ENCODE results near the gene ABCC1. TPM values are rescaled to one million over a fixed set of nuclear protein-coding genes. Genes with fewer than 3 reads are reported as not detected.

ABCC1 gene
- 17.7 and 23.7 TPM in 2 replicates for polyA plus RNA-seq (2012; rRNA removed)
- polyA plus RNA-seq (2012; cell fraction: cytosol; rRNA removed): 13.4 and 19.1 TPM in 2 replicates
- polyA plus RNA-seq (2012; cell fraction: nucleus; rRNA removed): 49.9 and 61.1 TPM in 2 replicates

GRCh38 chr16:15949210-15950160 lies at the start of gene ABCC1:
TSS of gene ABCC1 (plus strand) at chr16:15949616. CDS start at chr16:15949752, 136 bp downstream.
- CTCF ChIA-PET: interaction anchor here (0.9 to 1.3 kb wide), 3 partner anchors 9 to 73 kb away, joined by 3 to 5 read pairs (median 5); no protein-coding TSS in a partner anchor

GRCh38 chr16:15900357-15900756 lies 49.1 kb upstream of the ABCC1 start:
- no peak overlapping the region for H3K9ac ChIP-seq
- peaks cover 9% of the 10 kb centered on the region for H3F3A ChIP-seq (replicated peaks; ENCODE audit: insufficient read depth)
- H3K79me2 ChIP-seq (ENCODE audit: insufficient read depth): no peaks in the 10 kb centered on the region
- H3K27ac ChIP-seq (ENCODE audit: low read depth in 2 of 2, low read length in 1 of 2): no peak overlapping the region
- ChIA-PET POLR2A (no interaction called here), CTCF (no interaction called here)
- H4K20me1 ChIP-seq (ENCODE audit: insufficient read depth): no peaks in the 10 kb centered on the region
- DNase-seq: no peak
- H3K27me3 ChIP-seq (ENCODE audit: insufficient read depth): no peaks in the 10 kb centered on the region
- H3K9me3 ChIP-seq: no peaks in the 10 kb centered on the region
- no peaks in the 10 kb centered on the region for H3K36me3 ChIP-seq (replicated peaks in 1 of 2; ENCODE audit: control insufficient read depth in 1 of 2, insufficient read depth in 2 of 2, low read length in 1 of 2)
- no peak overlapping the region for H3K4me2 ChIP-seq
- no peaks in the 10 kb centered on the region for H3K9me2 ChIP-seq
- 84% methylated on average over 3 of the region's 3 CpGs for WGBS (ENCODE audit: low lambda C conversion rate)
- H3K4me1 ChIP-seq (ENCODE audit: control insufficient read depth in 1 of 2, insufficient read depth in 2 of 2, low read depth in 1 of 2, low read length in 1 of 2): no peaks in the 10 kb centered on the region
- H2AFZ ChIP-seq (ENCODE audit: low read depth): no peak overlapping the region
- H3K4me3 ChIP-seq (ENCODE audit: low read depth in 2 of 2, low read length in 1 of 2): no peak overlapping the region
- TF ChIP-seq TEAD4 (IDR thresholded peaks at IDR 0.05; ENCODE audit: borderline replicate concordance, insufficient read depth) (no peak), REST (IDR thresholded peaks at IDR 0.05; ENCODE audit: low read depth, low read length) (no peak), NRF1 (IDR thresholded peaks at IDR 0.05; ENCODE audit: low read depth, low read length) (no peak), TAF1 (IDR thresholded peaks at IDR 0.05; ENCODE audit: borderline replicate concordance, low read depth, low read length) (no peak), CTCF (IDR thresholded peaks at IDR 0.05) (no peak), SIN3A (IDR thresholded peaks at IDR 0.05; ENCODE audit: borderline replicate concordance, low read depth, low read length) (no peak), EZH2phosphoT487 (IDR thresholded peaks at IDR 0.05; ENCODE audit: borderline replicate concordance, low read depth) (no peak)

More at GRCh38 chr16:15949210-15950160, at the start of gene ABCC1:
- Histone ChIP-seq H2AFZ (ENCODE audit: low read depth) (peak within 1 kb of the TSS; percentile 82), H3K36me3 (replicated peaks in 1 of 2; ENCODE audit: control insufficient read depth in 1 of 2, insufficient read depth in 2 of 2, low read length in 1 of 2) (no peaks in the 10 kb centered on the region), H3K4me2 (peak within 1 kb of the TSS; percentile 82), H4K20me1 (ENCODE audit: insufficient read depth) (peaks cover 33% of the 10 kb centered on the region), H3K27me3 (ENCODE audit: insufficient read depth) (no peaks in the 10 kb centered on the region), H3K27ac (ENCODE audit: low read depth in 2 of 2, low read length in 1 of 2) (peak within 1 kb of the TSS; percentile 47 to 52), H3K9me2 (no peaks in the 10 kb centered on the region), H3K4me3 (ENCODE audit: low read depth in 2 of 2, low read length in 1 of 2) (peak within 1 kb of the TSS; percentile 74 to 81), H3K4me1 (ENCODE audit: control insufficient read depth in 1 of 2, insufficient read depth in 2 of 2, low read depth in 1 of 2, low read length in 1 of 2) (peaks cover 11 to 24% of the 10 kb centered on the region in 2 experiments; a peak in 3 of 4 replicates), H3K79me2 (ENCODE audit: insufficient read depth) (peaks cover 48% of the 10 kb centered on the region), H3K9me3 (no peaks in the 10 kb centered on the region), H3K9ac (peak within 1 kb of the TSS; percentile 91), H3F3A (replicated peaks; ENCODE audit: insufficient read depth) (peaks cover 17% of the 10 kb centered on the region)
- TF ChIP-seq CTCF (IDR thresholded peaks at IDR 0.05): 0 out of 2 replicates have a peak, but pooled peaks have one; percentile 8
- no peak for TF ChIP-seq MAX (IDR thresholded peaks at IDR 0.05; ENCODE audit: low read depth)
- TF ChIP-seq USF1 (IDR thresholded peaks at IDR 0.05; ENCODE audit: borderline replicate concordance, low read depth): no peak
- peak; percentile 95 for DNase-seq
- POLR2A ChIA-PET: no interaction called here
- WGBS (ENCODE audit: low lambda C conversion rate): under 1% methylated on average over 16 of the region's 112 CpGs

Data from SK-N-SH (cell line).